HG03066 (cell line): ENCODE results near the gene DTNB.
A peak's percentile ranks its signal among the peaks of the same experiment; 100 is the strongest.

Experiments used
- ATAC-seq: cut with Tn5 transposase; IDR thresholded peaks from one replicate; pipeline ENCODE4 v1.9.1; 2021; ENCODE audit warnings: low read depth; ENCODE audit not compliant: unreplicated experiment

Gene DTNB

DNA sequence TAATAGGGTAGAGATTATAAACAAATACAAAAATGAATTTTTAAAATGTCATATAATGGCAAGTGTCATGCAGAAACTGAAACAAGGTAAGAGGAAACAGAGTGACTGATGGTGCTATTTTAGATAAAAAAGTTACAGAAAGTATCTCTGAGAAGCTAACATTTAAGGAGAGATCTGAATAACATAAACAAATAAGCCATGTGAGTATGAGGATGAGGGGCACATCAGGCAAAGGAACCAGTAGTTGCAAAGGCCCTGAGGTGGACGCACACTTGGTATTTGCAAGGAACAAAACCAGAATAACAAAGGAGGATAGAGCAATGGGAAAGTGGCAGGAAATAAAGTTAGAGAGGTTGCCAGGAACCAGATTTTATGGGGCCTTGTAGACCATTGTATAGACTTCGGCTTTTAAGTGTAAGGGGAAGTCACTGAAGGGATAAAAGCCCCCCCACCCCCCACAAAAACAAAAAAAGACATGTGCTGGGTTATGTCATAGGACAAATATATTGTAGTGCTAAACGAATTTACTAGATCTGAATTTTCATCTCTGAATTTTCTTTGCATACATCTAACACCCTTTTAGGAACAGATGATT, 159.2 kb downstream of the DTNB start:
- ATAC-seq = no peak

DNA sequence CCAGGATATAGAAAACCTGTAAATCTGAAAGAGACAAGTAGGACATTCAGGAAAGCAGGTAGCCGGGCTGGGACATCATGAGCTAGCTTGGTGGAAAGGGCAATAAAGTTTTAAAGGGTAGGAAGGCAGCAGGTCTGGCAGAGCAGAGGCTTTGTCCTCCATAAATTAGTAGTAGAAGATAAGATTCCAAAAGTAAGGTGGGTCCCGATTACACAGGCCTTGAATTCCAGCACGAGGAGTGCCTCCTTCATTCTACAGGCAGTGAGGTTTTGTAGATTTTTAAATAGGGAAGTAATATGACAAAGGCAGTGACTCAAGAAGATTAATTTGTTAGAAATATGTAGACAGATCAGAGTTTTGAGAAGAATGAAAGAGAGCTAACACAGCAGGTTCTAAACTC, 160.7 kb downstream of the DTNB start:
- ATAC-seq = no peak

DNA sequence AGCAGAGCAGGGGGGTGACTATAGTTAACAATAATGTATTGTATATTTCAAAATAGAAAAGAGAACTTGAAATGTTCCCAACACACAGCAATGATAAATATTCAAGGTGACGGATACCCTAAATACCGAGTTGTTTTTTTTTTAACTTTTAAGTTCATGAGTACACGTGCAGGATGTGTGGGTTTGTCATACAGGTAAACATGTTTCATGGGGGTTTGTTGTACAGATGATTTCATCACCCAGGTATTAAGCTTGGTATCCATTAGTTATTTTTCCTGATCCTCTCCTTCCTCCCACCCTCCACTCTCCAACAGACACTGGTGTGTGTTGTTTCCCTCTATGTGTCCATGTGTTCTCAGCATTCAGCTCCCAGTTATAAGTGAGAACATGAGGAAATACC, 167.2 kb downstream of the DTNB start:
- ATAC-seq = no peak

DNA sequence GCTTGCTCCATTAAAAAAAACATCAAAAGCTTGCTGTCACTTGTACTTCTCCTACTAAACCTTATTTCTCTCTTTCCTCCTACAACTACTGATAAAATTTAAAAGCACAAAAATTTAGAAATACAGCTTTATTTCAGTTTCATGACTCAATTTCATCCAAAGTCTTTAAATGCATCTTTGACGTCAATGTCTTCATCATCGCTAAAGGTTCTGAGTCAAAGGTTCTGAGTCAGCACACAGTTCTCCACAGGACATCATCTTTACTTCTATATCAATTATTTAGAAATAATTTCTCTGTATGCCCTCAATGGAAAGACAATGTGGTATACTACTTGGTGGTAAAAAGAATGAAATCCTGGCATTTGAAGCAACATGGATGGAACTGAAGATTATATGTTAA, 167.8 kb downstream of the DTNB start:
- ATAC-seq = no peak

DNA sequence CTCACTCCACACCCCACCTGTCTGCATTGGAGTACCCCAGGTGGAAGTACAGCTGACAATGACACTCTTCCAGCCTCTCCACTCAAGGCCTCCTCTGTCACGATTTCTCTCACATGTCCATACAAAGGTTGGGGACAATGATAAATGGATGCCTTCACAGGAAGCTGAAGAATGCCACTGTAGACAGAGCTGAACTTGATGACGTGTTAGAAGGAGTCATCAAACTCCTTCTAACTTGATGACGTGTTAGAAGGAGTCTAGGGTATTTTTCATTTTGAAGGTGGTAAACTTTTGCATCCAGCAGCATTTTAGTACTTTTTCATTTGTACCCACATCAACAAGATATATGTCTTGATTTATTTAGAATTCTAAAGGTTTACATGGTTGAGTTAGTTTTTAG, 168.2 kb downstream of the DTNB start:
- ATAC-seq = no peak

DNA sequence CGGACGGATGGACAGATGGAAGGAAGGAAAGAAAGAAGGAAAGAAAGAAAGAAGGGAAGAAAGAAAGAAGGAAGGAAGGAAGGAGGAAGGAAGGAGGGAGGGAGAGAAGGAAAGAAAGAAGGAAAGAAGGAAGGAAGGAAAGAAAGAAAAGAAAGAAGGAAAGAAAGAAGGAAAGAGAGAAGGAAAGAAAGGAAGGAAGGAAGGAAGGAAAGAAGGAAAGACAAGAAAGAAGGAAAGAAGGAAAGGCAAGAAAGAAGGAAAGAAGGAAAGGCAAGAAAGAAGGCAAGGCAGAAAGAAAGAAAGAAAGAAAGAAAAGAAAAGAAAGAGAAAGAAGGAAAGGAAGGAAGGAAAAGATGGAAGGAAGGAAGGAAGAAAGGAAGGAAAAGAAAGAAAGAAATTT, 169.1 kb downstream of the DTNB start:
- no peak for ATAC-seq

DNA sequence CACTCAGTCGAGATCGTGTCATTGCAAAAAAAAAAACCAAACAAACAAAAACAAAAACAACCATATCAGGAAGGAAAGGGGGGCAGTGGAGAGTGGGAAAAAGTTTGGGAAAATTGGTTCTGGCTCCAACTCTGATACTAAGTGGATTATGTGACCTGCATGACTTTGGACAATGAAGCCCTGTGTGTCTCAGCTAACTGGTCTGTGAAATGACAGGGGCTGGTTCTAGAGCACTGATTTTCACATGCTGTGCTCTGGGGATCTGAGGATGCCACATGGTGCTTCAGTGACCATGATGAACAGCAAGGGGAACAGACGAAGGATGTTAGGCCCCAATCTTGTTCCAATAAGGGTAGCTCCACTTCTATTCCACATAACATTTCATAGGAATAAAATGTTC, 174.2 kb downstream of the DTNB start:
- ATAC-seq = no peak

DNA sequence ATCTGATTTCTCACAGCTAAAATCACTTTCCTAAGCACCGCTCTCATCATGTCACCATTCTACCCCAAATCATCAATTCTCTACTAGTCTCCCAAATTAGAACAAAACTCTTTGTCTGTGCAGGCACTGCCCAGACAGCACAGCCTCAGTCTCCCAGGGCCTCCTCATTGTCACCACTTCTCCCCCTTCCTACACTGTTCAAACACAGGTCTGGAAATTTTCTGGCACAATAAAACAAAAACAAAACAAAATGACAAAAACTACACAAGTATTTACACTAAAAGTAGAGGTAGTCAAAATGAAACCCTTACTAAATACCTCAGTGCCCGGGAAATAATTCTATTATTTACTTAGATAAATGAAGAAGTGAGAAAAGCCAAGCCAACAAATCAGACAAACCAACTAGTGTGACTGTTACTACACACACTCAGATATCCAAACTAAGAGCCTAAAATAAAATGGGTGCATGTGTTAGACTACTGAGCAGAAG, 175.4 kb downstream of the DTNB start:
- ATAC-seq = no peak

DNA sequence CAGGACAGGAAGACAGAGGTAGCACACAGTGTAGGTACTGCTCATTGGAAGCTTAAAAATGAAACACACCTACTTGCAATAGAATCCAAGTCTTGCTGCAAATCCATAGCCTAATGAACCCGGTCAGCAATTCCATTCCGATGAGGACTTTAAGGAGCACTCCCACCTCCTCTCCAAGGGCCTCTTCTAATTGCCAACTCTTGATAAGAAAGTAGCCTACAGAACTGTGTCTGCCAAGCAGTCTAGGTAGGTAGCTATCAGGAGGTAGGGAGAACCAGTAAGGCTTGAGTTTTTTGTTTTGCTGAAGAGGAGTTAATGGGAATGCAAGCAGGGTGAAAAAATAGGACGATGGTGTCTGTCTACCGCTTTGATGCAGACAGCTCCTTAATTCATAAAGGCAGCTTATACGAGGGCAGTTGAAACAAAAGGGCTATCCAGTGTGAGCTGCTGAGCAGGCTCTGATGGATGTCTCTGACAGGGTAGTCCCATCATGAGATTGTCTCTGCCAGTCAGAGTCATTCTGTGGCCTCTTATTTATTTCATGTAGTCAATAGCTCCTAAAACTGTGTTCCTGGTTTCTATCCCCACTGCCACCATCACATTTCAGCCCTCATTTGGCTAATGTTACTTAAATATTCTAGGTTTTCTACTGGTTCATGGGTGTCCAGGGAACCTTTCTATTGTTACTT, 176.0 kb downstream of the DTNB start:
- ATAC-seq = no peak

DNA sequence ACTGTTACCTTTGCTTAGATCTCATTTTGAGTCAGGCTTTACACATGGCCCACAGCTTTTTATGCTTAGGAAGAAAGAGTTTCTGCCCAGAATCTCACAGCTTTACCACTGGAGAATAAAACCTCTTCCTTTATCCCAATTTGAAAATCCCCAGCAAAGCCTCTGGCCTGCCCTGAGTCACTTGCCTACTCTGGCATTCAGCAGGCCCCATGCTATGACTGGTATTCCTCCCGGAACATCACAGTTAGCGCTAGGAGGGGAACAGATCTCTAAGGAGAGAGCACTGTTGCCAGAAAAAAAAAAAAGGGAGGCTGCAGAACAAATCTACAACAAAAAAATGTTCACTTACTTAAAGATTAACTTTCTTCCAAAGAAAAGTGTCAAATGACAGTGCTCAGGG, 178.8 kb downstream of the DTNB start:
- no peak for ATAC-seq

DNA sequence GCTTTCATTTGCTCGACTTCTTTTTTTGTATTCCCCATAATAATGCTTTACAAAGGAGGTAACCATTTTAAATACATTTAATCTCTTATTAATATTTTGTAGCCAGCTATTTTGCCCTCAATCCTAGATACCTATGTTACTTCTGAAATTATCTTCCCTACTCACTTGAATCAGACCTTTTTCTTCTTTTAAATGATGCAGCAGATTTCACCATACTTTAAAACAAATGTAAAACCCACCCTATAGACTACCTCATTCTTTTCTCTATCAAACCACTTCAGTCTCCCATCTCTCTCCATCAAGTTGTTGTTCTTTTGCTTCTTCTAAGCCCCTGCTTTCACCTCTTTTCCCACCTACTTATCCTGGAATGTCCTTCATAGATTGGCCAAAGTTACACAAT, 180.2 kb downstream of the DTNB start:
- no peak for ATAC-seq

DNA sequence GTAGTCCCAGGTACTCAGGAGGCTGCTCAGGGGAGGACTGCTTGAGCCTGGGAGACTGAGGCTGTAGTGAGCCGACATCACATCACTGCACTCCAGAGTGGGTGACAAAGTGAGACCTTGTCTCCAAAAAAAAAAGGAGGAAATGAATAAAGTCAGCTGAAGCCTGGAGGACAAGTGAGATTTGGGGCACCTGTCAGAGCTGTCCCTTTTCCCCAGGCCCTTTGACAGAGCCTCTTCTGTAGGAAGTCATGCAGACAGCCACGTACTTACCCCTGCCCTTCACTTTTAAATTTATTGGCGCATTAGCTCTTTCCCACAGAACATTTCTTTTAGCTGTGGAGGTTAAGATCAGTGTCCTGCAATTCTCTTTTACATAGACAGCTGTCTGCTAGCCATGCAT, 180.7 kb downstream of the DTNB start:
- no peak for ATAC-seq

DNA sequence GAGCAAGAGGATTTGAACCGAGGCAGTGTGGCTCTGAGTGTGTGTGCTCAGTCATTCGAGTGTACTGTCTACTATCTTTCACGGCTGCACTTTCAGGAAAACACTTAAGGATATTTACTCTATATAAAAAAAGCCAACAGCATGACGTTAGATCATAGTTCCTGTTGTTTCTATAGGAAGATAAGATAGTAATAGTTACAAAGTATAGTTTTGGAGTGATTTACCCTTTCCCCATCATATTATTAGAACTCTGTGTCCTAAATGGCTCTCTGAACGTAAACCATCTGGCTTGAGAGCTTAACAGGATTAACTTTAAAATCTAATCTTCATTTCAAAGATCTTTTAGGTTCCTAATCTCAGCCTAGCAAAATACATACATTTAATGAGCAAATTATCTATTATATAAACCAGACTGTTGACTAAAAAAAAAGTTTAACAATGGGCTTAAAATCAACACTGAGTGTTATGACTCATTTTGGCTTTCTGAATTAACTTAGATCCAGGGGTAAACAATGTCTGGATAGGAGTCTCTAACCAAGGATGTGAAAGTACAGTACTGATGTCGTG, 181.3 kb downstream of the DTNB start:
- ATAC-seq = no peak

DNA sequence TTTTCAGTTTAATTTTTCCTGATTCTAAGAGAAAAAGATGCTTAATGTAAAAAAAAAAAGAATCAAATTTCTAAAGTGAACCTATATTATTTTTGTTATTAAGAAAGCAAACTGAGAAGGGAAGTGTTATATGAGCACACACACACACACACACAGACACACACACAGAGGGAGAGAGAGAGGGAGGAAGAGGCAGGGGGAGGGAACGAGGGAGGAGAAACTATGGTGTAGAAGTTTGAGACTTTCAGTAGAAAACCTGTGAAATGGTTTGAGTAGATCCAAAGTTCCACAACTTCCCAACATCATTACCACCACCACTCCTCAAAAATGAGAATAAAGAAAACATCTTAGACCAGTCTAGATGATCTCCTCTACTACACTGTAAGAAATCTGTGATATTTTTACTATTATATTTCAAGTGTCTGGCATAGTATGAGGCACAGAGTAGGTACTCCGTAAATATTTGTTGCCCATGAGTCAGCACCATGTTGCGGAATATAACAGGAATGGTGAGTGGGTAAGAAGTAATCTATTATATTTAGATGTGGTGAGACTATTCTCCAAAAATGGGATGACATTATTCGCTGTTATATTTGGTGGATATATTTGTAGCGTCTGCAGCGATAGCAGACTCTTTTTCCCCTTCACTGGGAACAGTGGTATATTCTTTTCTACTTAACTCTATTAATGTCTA, 182.2 kb downstream of the DTNB start:
- no peak for ATAC-seq

DNA sequence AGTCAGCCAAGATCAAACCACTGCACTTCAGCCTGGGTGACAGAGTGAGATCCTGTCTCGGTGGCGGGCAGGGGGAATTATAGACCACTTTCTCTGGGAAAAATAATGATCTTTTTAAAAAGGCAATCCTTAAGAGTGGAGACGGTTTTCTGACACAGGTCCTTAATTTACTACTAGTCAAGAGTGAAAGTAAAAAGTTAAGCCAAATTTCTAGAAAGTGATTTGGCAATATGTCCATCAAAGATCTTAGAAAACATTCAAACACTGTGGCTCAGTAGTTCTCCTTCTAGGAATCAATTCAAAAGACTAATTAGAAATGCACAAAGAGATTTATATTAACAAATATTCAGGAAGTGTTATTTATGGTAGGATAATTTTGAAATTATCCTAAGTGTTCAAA, 183.2 kb downstream of the DTNB start:
- ATAC-seq = no peak

DNA sequence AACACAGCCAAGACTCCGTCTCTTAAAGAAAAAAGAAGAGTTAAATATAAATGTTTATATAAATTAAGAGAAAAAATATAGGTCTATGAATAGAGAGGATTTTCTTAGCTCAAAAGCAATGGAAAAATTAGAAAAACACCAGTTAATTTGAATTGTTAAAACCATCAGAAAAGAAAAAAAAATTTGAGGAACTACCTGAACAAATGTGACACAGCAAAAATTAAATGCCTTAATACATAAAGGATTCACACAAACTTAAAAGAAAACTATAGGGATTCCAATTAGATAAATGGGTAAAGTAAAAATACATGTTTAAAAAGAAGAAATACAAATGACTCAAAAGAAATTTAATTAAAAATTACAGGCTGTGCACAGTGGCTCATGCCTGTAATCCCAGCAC, 183.7 kb downstream of the DTNB start:
- ATAC-seq = no peak

DNA sequence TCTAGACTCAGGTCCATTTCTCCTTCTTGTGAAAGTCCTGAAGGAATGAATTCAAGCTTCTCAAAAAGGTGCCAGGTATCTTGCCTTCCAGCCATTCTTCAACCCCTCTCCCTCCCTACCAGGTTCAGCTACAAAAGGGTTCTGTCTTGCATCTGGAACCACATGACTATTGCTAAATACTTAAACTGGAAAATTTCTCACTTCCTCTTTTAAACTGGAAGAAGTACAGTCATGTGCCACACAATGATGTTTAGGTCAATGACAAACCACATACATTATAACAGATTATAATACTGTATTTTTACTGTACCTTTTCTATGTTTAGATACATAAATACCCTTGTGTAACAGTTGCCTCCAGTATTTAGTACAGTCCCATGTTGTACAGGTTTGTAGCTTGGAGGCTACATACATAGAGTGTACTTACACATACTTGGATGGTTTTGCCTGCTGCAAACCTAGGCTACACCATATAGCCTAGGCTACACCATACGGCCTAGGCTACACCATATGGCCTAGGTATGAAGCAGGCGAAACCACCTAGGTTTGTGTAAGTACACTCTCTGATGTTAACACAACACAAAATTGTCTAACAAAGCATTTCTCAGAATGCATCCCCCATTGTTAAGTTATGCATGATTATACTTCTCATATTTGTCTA, 189.6 kb downstream of the DTNB start:
- ATAC-seq = peak; percentile 74

DNA sequence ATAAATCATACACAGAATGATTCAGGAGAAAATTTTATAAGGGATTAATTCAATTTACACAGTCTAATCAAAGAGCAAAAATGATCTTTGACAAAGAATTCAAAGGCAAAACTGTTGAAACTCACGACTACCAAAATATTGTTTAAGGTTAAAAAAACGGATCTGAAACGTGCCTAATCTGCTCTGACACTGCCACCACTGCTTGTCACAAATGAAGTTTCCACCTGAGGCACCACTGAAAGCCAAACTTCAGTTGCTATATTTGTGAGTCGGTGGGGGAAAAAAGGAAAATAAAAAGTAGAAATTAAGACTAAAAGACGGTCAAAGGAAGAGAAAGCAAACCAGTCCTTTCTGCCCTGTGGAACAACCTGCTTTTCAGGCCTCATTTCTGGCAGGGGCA, 191.0 kb downstream of the DTNB start:
- no peak for ATAC-seq

DNA sequence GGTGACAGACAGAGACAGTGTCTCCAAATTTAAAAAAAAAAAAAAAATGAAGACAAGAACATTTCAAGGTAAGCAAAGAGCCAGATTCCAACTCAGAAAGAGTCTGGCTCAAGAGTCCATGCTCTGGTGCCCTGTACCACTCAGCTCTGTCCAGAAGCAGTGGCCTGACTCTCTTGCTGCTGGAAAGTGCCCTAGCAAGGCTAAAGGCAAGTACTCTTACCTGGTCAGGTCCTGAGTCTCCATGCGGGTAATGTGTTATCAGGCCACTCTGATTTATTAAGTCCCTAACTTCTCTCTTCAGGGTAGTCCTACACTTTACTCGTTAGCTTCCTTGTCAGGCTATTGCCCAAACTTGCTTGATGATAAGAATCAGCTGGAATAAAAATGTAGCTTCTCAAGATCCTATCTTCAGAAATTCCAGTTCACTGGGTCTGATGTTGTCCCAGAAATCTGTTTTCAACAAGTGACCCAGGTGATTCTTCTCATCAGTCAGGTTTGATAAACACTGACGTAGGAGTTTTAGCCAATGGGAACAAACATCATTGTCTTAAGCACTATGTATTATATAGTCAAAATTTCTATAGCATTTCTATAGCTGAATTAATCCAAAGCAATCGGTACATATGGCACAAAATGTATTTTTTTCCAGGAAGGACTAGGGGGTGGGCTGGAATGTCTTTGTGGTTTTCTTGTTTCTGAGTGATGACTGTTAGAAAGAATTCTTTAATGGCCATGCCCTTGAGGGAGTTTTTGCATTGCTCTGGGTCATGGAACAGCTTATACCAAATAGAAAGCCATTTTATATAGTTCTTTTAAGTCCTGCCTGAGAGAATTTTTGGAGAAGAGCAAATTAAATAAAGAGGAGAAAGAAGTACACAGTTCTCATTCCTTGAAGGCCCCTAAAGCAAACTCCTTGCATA, 191.7 kb downstream of the DTNB start:
- no peak for ATAC-seq

DNA sequence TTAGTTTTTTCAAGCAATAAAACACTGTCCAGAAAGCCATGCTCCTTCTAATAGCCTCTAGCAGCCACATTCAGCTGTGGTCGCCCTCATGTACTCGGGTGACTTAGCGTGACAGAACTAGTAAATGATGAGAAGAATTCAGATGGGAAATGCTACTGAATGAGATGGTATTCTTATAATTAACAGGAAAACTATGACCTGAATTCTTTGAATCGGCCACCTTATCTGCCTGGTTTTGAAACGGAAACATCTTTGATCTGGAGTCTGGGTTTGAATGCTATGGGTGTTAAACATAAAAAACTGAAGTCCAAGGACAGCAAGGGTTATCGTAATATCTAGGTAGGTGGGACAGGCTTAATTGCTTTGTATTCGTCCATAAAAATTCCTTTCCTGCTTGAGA, 192.8 kb downstream of the DTNB start:
- ATAC-seq = no peak
